Esophagus squamous epithelium (tissue), 5 donors: Measurements from ENCODE around the gene KIAA1586. TPM values are rescaled to one million over a fixed set of nuclear protein-coding genes. Genes with fewer than 3 reads are reported as not detected.

Experiments
- DNase-seq: peaks from one replicate; lab custom pipeline; 2025; lab: John Stamatoyannopoulos, UW
- H3K27ac ChIP-seq, 4 donors: fragments of 200-600 bp; sonication (generic); one replicate each; pipeline ENCODE4 v1.5.1; 2016 to 2019; ENCODE audit warnings: mild to moderate bottlenecking in 1 of 4
- H3K27me3 ChIP-seq, 4 donors: fragments of 200-600 bp; sonication (generic); 1 replicate in 3 of 4; 2 replicates in 1 of 4; pipeline versions ENCODE4 v1.5.1 to v1.6.0; 2017 to 2021; ENCODE audit warnings: antibody characterized with exemption in 1 of 4
- H3K36me3 ChIP-seq, 3 donors: fragments of 200-600 bp; sonication (generic); one replicate each; pipeline ENCODE4 v1.5.1; 2016 to 2019
- H3K4me1 ChIP-seq, 3 donors: fragments of 200-600 bp; sonication (generic); one replicate each; pipeline ENCODE4 v1.5.1; 2017 to 2019
- H3K4me3 ChIP-seq, 4 donors: fragments of 200-600 bp; sonication (generic); 1 replicate in 3 of 4; 2 replicates in 1 of 4; pipeline ENCODE4 v1.5.1; 2016 to 2019; ENCODE audit warnings: mild to moderate bottlenecking in 2 of 4, moderate library complexity in 1 of 4
- H3K9me3 ChIP-seq, 3 donors: fragments of 200-600 bp; sonication (generic); one replicate each; pipeline ENCODE4 v1.5.1; 2016 to 2019
- CTCF ChIP-seq, 6 experiments: fragments of 450-650 bp in 4 of 6; fragments of 200-600 bp in 2 of 6; sonication (generic) in 2 of 6; IDR thresholded peaks; one replicate each; pipeline ENCODE4 v1.5.1; 2016 to 2019; ENCODE audit warnings: antibody characterized with exemption in 6 of 6, mild to moderate bottlenecking in 4 of 6, moderate library complexity in 4 of 6
- POLR2A ChIP-seq, 4 donors: fragments of 450-650 bp; IDR thresholded peaks; one replicate each; pipeline ENCODE4 v1.6.1; 2017; ENCODE audit warnings: antibody characterized with exemption in 4 of 4, mild to moderate bottlenecking in 4 of 4, moderate library complexity in 3 of 4
- WGBS, 2 donors: methylation state at CpG; one replicate each; pipeline ENCODE4 v1.1.5; 2018; 5-methylcytosine and 5-hydroxymethylcytosine counted together
- intact Hi-C: fragments of 100-400 bp; cut with DNase I; formaldehyde crosslinking; loops from one replicate; pipeline ENCODE4 v1.15.0; 2022
- total RNA-seq, 4 donors: library from RNA; depleted of rRNA; stranded (reverse); fragments of >200 nt; gene quantifications; one replicate each; pipeline ENCODE4 v1.1.0, GENCODE V29; 2016
- donor health status: DM: yes; HTN: yes; CAD: no.

KIAA1586 gene
- total RNA-seq, 4 donors from 2014 or later = 1.6 to 7.6 (median 4.2) TPM

- DNase-seq = no peak
- H3K4me3 ChIP-seq = no peak overlapping the region
- intact Hi-C loops = no loop called here
- H3K4me1 ChIP-seq = no peaks in the 10 kb centered on the region
- TF ChIP-seq POLR2A (IDR thresholded peaks at IDR 0.05) (no peak), CTCF (IDR thresholded peaks at IDR 0.05) (no peak)
- no peaks in the 10 kb centered on the region for H3K9me3 ChIP-seq
- no peaks in the 10 kb centered on the region for H3K27me3 ChIP-seq
- peaks cover 0 to 6% (median 0%) of the 10 kb centered on the region in 3 donors for H3K36me3 ChIP-seq
- no peak overlapping the region for H3K27ac ChIP-seq
- 89 to 95% methylated on average over 7 to 8 of the region's 9 CpGs for WGBS, 2 donors
These were observed 23.4 kb downstream of the KIAA1586 start for GRCh38 chr6:57069920-57070331.

GRCh38 chr6:57072108-57072507, 25.6 kb downstream of the KIAA1586 start:
- no peak for DNase-seq
- no peaks in the 10 kb centered on the region for H3K27me3 ChIP-seq
- H3K4me1 ChIP-seq = no peaks in the 10 kb centered on the region
- 94% methylated on average over 3 of the region's 3 CpGs for WGBS, 2 donors
- H3K36me3 ChIP-seq = no peaks in the 10 kb centered on the region
- H3K4me3 ChIP-seq = no peak overlapping the region
- H3K27ac ChIP-seq = no peak overlapping the region
- TF ChIP-seq POLR2A (IDR thresholded peaks at IDR 0.05) = no peak
- no peak for TF ChIP-seq CTCF (IDR thresholded peaks at IDR 0.05)
- no peaks in the 10 kb centered on the region for H3K9me3 ChIP-seq
- intact Hi-C loops = no loop called here

GRCh38 chr6:57074383-57074782, 27.9 kb downstream of the KIAA1586 start:
- H3K9me3 ChIP-seq = no peaks in the 10 kb centered on the region
- H3K4me3 ChIP-seq = no peak overlapping the region
- H3K27me3 ChIP-seq = no peaks in the 10 kb centered on the region
- no peak for DNase-seq
- 91 to 96% methylated on average over 8 of the region's 8 CpGs for WGBS, 2 donors
- no peaks in the 10 kb centered on the region for H3K4me1 ChIP-seq
- TF ChIP-seq POLR2A (IDR thresholded peaks at IDR 0.05) = no peak
- TF ChIP-seq CTCF (IDR thresholded peaks at IDR 0.05) = no peak
- H3K36me3 ChIP-seq = no peaks in the 10 kb centered on the region
- no peak overlapping the region for H3K27ac ChIP-seq
- intact Hi-C loops = no loop called here

- no peak overlapping the region for H3K4me3 ChIP-seq
- DNase-seq = no peak
- H3K4me1 ChIP-seq = no peaks in the 10 kb centered on the region
- no peaks in the 10 kb centered on the region for H3K27me3 ChIP-seq
- TF ChIP-seq POLR2A (IDR thresholded peaks at IDR 0.05) (no peak), CTCF (IDR thresholded peaks at IDR 0.05) (peak in 1 of 6 experiments; percentile 13)
- H3K9me3 ChIP-seq = no peaks in the 10 kb centered on the region
- intact Hi-C loops = no loop called here
- H3K36me3 ChIP-seq = no peaks in the 10 kb centered on the region
- no peak overlapping the region for H3K27ac ChIP-seq
These were observed 28.6 kb downstream of the KIAA1586 start for GRCh38 chr6:57075092-57075491.

- no peak for TF ChIP-seq POLR2A (IDR thresholded peaks at IDR 0.05)
- no peak for TF ChIP-seq CTCF (IDR thresholded peaks at IDR 0.05)
- 74 to 87% methylated on average over 1 of the region's 1 CpG for WGBS, 2 donors
These were observed 32.2 kb downstream of the KIAA1586 start for GRCh38 chr6:57078531-57079207.

More at GRCh38 chr6:57078531-57079207, 32.2 kb downstream of the KIAA1586 start:
- no peak overlapping the region for H3K27ac ChIP-seq
- no peaks in the 10 kb centered on the region for H3K4me1 ChIP-seq
- H3K27me3 ChIP-seq = no peaks in the 10 kb centered on the region
- no peak for DNase-seq
- H3K36me3 ChIP-seq = no peaks in the 10 kb centered on the region
- intact Hi-C loops = no loop called here
- H3K9me3 ChIP-seq = no peaks in the 10 kb centered on the region
- H3K4me3 ChIP-seq = no peak overlapping the region
